HG02571 (cell line): Measurements from ENCODE around the gene ZNF683.
"Not testable (repeated sequence)": the region's sequence is repeated elsewhere in the genome, so short reads cannot be mapped to it uniquely, and the experiment has no call there.

Experiments
- ATAC-seq: cut with Tn5 transposase; IDR thresholded peaks from one replicate; pipeline ENCODE4 v1.9.1; 2021; ENCODE audit warnings: mild to moderate bottlenecking, moderate library complexity; ENCODE audit not compliant: unreplicated experiment

ZNF683 gene

GRCh38 chr1:26372611-26373010 is at the start of gene ZNF683:
ZNF683 (minus strand) TSS chr1:26372750; CDS start chr1:26368571, 4,179 bp downstream.
- not testable (repeated sequence) for ATAC-seq

- ATAC-seq: no peak
Observed at GRCh38 chr1:26419494-26419893, 46.9 kb upstream of the ZNF683 start.

GRCh38 chr1:26418865-26419349 is 46.4 kb upstream of the ZNF683 start:
- no peak for ATAC-seq

GRCh38 chr1:26417111-26417759 is 44.7 kb upstream of the ZNF683 start:
- no peak for ATAC-seq

GRCh38 chr1:26413031-26413430 is 40.5 kb upstream of the ZNF683 start:
- no peak for ATAC-seq

- ATAC-seq: no peak
Observed at GRCh38 chr1:26412180-26412840, 39.8 kb upstream of the ZNF683 start.

- ATAC-seq: no peak
Observed at GRCh38 chr1:26411624-26412074, 39.1 kb upstream of the ZNF683 start.

GRCh38 chr1:26410706-26411623 is 38.4 kb upstream of the ZNF683 start, which contains the start of gene LIN28A:
LIN28A (plus strand) TSS chr1:26410817; CDS start chr1:26410892, 75 bp downstream.
- no peak for ATAC-seq

- no peak for ATAC-seq
Observed at GRCh38 chr1:26409191-26409807, 36.7 kb upstream of the ZNF683 start.

- ATAC-seq: no peak
Observed at GRCh38 chr1:26408604-26409003, 36.1 kb upstream of the ZNF683 start.

- ATAC-seq: no peak
Observed at GRCh38 chr1:26405281-26405915, 32.8 kb upstream of the ZNF683 start.

- ATAC-seq: no peak
Observed at GRCh38 chr1:26404641-26405040, 32.1 kb upstream of the ZNF683 start.

- ATAC-seq: no peak
Observed at GRCh38 chr1:26403656-26404055, 31.1 kb upstream of the ZNF683 start.

- ATAC-seq: no peak
Observed at GRCh38 chr1:26401891-26402290, 29.3 kb upstream of the ZNF683 start.

- no peak for ATAC-seq
Observed at GRCh38 chr1:26399034-26399433, 26.5 kb upstream of the ZNF683 start.

GRCh38 chr1:26395754-26396153 is 23.2 kb upstream of the ZNF683 start:
- ATAC-seq: no peak

- no peak for ATAC-seq
Observed at GRCh38 chr1:26391450-26391849, 18.9 kb upstream of the ZNF683 start.

GRCh38 chr1:26389604-26390247 is 17.2 kb upstream of the ZNF683 start:
- ATAC-seq: no peak

GRCh38 chr1:26388791-26389445 is 16.4 kb upstream of the ZNF683 start:
- no peak for ATAC-seq
